GM19324 (cell line): Measurements from ENCODE around the gene NELFB.

Experiments used
- ATAC-seq: cut with Tn5 transposase; IDR thresholded peaks from one replicate; pipeline ENCODE4 v1.9.1; 2021; ENCODE audit warnings: mild to moderate bottlenecking, moderate library complexity; ENCODE audit not compliant: unreplicated experiment, low FRiP score

The NELFB gene

DNA sequence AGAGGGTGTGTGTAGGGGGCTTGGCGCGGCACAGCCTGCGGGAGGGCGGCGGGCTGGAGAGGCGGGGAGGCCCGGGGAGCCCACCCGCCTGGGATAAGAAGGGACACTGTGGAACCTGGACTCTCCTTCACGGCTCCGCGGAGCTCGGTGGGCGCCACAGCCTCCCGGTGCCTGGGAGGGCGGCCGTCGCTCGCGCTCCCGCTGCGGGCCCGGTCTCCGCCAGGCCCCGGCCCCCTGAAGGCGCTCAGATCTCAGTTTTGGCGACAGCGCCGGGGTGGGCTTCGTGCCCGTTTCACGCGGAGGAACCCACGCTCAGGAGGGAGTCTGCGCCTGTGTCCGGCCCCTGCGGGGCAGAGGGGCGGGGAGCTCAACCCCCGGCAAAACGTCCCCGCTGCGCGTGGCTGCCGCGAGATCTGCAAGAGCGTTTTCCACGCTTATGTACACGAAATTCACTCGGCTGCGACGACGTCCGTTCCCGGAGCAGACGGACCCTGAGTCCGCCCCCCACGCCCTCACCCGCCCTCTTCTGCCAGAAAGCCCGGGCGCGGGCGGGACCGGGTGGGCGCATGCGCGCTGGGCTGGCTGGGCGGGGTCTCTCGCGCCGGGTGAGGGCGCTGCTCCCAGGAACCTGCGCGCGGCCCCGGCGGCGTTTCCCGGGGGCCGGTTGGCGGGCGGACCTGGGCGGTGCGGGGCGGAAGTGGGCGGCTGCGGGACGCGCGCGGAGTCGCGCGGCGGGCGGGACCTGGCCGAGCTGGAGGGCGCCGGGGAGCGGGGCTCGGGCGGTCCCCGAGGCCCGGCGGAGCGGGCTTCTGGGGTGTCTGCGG is at the start of gene NELFB:
NELFB (plus strand) TSS at position 704 of the 824 bp plus-strand sequence.
- peak; percentile 89 for ATAC-seq

DNA sequence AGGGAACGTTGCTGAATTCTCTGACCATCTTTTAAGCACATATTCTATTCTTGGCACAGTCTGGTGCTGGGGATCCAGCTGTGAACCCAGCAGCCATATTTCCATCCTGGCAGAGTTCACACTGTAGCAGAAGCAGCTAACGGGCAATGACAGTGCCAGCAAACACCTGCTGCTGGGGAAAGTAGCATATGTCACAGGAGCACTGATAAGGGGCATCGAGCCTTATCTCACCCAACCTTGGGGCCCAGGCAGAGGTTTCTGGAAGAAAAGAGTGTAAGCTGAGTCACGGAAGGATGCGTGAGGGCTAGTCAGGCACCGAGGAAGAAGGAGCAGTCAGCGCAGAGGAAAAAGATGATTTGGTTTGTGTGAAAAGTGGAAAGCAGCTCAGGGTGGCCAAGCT is 48.5 kb upstream of the NELFB start:
- no peak for ATAC-seq

DNA sequence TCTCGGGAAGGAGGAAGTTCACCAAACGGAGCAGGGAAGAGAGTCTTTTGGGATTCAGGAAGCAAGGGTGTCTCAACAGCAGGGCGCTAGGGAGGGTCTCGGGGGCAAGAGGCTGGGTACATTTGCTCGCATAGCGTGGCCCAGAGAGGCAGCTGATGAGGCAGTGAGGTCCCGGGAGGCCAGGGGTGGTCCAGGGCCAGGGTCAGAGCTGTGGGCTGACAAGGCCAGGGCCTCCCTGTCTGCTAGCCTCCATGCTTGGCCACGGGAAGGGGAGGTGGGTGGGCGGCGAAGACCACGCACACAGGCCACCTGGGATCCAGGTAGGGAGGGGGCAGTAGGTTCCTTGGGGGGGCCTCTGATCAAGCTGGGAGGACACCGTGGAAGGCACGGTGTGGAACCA is 43.6 kb upstream of the NELFB start:
- ATAC-seq = no peak

DNA sequence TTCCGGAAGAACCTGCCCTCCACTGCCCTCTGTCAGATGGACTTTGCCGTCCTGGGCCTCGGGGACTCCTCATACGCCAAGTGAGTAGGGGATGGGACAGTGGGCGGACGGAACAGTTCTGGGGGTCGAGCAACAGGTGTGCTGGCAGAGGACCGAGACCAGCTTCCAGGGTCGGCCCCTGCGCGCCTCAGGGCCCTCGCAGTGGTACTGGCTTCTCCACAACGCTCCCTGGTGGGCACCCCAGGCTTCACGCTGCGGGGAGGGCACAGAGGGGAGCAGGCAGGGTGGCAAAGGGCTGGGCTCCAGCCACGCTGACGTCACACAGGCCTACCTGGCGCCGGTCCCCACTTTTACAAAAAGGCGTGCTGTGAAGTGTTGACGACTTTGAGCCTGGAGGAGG is 42.6 kb upstream of the NELFB start:
- ATAC-seq = no peak

DNA sequence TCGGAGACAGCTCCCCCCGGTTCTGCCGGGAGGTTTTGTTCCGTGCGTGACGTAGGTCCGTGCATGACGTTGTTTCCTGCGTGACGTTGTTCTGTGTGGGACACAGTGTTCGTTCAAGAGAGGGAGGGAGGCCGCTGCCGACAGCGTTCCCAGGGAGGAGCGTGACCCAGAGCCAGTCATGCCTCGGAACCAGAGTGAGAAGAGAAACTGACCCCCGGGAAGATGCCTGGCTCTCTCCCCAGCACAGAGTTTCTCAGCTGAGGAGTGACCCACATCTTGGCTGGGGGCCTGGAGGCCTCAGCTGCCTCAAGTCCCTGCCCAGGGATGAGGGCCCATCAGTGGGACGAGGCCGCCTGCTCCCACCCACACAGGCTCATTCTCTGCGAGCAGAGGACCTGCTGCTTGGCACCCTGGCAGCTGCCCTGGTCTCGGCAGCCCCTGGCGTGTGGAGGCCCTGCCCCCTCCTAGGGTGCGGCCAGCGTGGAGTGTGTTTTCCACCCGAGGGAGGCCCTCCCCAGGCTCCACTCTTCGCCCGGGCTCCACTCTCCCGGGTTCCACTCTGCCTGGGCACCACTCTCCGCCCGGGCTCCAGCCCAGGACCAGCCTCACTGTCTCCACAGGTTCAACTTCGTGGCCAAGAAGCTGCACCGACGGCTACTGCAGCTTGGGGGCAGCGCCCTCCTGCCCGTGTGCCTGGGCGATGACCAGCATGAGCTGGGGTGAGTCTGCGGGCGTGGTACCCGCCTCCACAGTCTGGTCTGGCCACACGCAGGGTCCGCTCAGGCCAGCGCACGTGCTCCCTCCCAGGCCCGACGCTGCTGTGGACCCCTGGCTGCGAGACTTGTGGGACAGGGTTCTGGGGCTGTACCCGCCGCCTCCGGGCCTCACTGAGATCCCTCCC is 41.7 kb upstream of the NELFB start:
- no peak for ATAC-seq

DNA sequence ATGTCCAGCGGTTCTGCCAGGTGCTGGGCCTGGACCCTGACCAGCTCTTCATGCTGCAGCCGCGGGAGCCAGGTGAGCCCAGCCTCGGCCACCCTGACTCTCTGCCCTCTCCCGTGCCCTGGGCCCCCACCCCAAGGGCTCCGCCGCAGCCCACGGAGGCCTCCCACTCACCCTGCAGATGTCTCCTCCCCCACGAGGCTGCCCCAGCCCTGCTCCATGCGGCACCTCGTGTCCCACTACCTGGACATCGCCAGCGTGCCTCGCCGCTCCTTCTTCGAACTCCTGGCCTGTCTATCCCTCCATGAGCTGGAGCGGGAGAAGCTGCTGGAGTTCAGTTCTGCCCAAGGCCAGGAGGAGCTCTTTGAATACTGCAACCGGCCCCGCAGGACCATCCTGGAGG is 40.5 kb upstream of the NELFB start:
- no peak for ATAC-seq

DNA sequence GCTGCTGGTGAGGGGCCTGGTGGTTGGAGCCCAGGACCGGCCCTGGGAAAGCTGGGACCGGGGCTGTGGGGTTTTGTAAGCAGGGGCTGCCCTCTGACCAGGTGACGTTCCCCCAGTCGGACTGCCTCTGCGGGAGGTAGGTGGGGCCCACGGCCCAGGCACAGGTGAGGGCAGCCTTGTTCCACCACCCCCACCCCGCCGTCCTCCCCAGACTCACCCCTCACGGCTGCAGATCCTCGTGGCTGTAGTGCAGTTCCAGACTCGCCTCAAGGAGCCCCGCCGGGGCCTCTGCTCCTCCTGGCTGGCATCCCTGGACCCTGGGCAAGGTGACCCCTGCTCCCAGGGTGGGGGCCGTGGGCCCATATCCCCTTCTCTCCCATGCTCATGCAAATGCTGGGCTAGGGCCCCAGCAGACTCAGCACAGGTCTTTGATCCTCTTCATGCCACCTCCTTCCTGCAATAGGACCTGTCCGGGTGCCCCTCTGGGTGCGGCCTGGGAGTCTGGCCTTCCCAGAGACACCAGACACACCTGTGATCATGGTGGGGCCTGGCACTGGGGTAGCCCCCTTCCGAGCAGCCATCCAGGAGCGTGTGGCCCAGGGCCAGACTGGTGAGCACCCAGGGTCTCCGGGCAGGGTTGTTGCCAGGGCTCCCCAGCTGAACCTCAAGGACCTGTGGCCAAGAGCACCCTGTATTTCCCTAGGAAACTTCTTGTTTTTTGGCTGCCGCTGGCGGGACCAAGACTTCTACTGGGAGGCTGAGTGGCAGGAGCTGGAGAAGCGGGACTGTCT is 39.7 kb upstream of the NELFB start:
- ATAC-seq = no peak

DNA sequence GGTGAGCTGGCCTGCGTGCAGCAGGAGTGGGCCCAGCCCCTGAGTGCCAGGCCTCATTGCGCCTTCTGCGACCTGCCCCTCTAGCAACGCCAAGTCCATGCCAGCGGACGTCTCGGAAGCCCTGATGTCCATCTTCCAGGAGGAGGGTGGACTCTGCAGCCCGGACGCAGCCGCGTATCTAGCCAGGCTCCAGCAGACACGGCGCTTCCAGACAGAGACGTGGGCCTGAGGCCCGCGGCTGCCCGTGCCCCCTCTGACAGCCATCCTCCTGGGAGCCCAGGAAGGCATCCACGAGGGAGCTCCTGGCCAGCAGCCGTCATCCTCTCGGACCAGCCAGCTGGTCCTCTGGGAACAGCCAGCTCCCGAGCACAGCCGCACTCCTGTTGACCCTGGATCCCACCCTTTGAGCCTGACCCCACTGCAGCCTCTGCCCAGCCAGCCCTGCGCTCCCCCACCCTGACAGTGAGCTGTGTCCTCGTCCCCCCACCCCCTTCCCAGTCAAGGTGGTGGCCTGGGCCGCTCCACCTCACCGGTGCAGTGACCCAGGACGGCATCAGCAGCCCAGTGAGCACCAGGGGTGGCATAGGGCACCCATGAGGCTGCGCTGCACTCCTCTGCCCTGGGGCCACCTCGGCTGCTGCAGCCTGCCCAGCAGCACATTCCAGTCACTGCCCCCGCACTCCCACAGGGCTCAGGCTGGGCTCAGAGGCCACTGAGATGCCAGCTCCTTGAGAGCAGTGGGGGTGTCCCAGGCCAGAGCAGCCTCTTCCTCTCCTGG is 38.8 kb upstream of the NELFB start:
- ATAC-seq = no peak

DNA sequence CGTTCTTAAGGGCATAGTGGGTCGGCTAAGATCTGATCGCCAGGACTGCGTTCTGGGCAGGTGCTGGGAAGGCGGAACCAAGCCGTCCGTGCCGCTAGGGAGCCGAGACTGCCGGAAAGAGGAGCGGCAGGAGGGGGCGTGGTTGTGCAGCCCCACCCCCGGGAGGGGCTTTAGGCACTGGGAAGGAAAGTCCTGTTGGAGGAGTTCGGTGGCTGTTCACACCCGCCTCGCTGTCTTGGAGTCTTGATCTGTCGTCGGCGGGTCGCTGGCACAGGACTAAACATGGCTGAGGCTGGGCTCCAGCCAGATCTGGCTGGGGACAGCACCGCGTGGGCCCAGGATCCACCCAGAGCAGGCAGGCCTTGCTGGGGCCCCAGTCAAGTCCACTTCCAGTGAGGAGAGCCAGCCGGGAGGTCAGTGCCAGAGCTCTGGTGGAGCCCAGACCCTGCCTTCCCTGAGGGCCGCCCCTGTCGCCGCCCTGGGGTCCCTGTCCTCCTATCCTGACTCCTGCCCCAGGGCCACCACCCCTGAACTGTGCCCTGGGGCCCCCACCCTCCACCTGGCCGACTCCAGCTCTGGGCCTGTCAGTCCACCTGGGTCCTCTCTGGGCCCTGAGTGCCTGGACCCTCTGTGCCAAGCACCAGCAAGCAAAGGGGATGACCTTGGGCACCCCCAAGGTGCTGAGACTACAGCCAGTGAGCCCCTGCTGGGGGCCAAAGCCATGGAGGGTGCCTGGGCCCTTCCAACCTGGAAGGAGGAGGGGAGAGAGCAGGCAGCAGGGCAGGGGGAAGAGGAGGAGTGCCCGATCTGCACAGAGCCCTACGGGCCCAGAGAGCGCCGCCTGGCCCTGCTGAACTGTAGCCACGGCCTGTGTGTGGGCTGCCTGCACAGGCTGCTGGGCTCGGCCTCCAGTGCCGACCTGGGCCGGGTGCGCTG is 37.6 kb upstream of the NELFB start:
- ATAC-seq = no peak

DNA sequence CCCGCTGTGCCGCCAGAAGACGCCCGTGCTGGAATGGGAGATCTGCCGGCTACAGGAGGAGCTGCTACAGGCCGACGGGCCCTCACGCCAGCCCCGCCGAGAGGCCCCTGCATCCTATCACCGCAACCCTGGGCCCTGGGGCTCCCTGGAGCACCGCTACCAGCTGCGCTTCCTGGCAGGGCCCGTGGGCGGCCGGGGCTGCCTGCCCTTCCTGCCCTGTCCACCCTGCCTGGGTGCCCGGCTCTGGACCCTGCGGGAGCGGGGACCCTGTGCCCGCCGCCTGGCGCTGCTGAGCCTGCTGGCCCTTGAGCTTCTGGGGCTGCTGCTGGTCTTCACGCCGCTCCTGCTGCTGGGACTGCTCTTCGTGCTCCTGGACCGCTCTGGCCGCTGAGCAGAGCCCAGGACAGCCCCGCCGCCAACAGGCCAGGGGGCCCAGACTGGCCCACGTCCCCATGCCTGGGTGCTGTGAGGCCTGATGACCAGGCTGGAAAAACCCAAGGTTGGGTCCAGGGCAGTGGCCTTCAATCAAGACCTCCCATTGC is 36.8 kb upstream of the NELFB start:
- ATAC-seq = no peak

DNA sequence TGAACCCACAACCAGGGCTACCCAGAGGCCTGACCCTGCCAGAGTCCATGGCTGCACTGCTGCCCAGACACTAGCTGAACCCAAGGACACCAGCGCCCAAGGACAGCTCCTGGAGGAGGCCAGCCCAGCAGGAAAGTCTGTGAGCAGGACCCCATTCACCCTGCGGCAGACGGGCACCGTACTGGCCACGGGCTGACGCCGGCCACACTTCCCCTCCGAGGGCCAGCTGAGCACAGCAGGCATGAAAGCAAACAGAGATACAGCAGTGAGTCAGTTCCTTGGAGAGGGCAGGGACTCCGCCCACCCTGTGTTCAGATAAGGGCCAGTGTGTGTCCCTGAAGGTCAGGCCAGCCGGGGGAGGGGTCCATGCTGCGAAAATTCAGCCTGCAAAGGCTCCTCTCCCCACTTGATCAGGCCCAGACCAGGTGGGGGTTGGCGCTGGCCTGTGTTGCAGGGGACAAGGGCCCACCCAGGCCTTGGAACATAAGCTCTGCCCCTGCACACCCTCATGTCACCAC is 36.3 kb upstream of the NELFB start:
- no peak for ATAC-seq

DNA sequence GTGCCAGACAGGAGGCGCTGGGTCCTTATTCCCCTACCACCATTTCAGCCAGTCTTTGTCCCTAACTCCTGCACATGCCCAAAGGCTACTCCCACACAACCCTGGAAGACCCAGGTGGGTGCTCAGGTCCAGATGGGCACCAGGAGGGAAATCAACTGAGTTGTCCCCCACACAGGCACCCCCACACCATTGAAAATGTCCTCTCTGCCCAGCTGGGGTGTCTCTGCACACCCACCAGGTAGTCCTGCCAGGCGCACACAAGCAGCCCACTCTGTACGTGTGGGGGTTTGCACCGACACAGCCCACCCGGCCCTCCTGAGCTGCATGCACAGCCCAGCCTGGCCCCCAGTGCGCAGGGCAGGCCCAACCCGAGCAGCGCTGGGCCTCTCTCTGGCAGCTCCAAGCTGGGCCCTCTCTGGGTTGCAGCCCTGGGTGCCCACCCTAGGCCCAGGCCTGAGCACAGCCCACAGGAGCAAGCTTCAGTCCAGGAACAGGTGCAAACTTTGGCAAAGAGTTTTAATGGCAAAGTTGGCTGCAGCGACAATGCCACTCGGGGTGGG is 35.3 kb upstream of the NELFB start:
- ATAC-seq = no peak

DNA sequence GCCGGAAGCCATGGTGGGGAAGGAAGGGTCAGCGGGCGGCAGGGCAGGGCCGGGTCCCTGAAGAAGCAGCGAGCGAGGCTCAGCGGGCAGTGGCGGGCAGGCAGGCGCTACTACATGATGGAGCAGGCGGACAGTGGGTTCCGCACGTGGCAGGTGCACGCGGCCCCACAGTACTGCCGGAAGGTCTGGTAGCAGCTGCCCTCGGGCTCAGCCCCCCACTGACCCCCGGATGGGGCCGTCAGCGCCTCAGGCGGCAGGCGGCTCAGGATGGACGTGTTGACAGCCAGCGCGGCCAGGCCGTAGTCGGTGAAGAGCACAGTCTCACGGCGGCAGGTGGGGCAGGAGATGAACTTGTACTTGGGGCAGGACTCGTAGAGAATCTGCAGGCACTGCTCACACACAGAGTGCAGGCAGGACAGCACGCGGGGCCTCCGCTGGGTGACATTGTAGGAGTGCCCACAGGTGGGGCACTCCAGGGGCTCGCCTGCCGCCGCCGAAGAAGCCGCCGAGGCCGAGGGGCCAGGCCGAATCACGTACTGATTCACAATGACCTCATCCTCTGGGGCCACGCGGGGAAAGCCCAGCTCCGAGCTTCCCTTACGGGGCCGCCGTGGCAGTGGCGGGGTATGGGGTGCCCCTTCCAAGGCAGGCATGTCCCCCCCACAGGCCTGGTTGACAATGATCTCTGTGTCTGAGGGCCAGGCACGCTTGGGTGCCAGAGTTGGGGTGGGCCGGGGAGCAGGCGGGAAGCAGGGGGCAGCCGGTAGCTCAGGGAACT is 34.6 kb upstream of the NELFB start:
- ATAC-seq = no peak

DNA sequence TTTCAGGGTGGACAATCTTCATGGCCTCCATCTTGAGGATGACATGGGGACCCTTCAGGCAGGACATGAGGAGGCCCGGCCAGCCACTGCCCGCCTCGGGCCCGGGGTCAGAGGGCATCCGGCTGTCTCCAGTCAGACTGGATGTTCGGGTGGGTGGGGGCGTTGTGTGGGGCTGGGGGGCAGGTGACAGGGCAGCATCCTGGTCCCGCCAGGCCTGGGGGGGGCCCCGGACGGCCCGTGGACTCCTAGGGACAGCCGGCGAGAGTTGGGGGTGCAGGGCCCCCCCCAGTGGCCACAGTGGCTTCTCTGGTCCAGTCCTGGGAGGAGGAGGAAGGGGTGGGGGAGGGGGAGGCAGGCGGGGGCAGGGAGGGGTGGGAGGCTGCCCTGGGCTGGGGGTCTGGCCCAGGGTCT is 34.0 kb upstream of the NELFB start:
- ATAC-seq = no peak

DNA sequence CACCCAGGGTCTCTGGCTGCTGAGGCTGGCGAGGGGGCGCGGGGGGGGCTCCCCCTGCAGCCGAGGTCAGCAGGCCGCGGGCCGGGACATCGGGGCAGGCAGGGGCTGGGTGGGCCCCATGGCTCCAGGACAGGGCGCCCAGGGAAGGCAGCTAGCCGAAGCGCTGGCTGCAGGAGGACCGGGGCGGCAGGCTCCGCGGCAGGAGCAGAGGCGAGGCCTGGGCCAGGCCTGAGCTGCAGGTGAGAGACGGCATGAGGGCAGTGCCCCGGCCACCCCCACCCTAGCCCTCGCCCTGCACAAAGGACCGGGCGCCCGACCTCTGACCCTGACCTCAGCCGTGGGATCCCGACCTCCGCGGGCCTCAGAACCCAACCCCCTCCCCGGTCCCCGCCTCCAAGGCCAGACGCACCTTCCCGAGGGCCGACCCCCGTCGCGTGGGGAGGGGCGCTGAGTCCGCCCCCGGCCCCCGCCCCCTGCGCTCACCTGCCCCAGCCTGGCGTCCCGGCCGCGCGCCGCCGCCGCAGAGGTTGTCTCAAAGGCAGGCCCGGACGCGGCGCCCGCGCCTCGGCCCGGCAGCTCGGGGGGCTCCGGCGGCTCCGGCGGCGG is 33.5 kb upstream of the NELFB start:
- ATAC-seq = no peak

DNA sequence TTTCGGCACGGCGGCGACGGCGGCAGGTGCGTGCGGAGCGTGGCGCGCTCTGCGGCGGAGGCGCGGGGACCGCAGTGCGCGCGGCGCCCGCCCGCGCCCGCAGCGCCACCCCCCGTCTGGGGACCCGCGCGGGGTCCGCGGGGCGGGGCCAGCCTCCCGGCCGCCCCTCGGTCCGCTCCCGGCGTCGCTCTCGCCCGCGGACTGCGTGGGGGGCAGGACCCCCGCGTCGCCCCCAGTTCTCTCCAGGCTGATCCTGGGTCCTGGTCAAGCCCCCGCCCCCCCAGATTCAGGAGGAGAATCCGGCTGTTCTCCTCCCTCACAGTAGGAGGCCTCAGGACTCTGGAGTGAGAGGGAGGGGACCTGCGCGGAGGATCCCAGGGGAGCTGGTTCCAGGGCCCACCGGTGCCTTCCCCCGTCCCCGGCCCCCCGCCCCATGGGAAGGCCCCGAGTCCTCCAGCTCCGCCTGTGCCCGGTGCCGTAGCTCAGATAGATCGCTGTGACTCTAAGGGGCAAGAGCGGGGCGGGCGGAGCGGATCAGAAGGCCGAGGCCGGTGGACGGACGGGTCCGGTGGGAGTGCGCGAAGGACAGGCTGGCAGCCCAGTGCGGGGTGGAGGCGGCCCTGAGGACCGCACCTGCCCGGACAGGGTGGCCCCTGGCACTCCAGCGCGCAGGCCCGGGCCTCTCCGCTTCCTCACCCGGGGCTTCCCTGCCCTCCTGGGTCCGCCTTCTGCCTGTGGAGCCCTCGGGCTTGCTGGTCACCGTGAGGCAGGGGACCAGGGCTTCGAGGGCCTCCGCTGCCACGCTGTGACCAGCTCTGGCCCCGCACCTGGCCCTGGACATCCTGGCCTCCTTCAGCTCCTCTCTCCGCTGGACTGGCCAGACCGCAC is 32.7 kb upstream of the NELFB start, which contains the start of gene RNF208:
RNF208 (minus strand) TSS at position 51 of the 888 bp plus-strand sequence. CDS start 1,028 bp downstream, outside the sequence.
- no peak for ATAC-seq
